Measurements from ENCODE around the gene CADM1. TPM values are rescaled to one million over a fixed set of nuclear protein-coding genes. Genes with fewer than 3 reads are reported as not detected.

The CADM1 gene
- total RNA-seq, 4 donors from 2014 or later = 10.6 to 15.7 (median 13.8) TPM

- Histone ChIP-seq H3K27ac (replicated peaks in 1 of 4) (no peak overlapping the region), H3K4me3 (no peak overlapping the region), H3K4me1 (peaks cover 0 to 4% (median 1%) of the 10 kb centered on the region in 4 donors), H3K9me3 (no peaks in the 10 kb centered on the region), H3K36me3 (no peaks in the 10 kb centered on the region), H3K27me3 (no peaks in the 10 kb centered on the region)
- WGBS = 51% methylated on average over 5 of the region's 5 CpGs
- TF ChIP-seq POLR2A (IDR thresholded peaks at IDR 0.05; ENCODE audit: low read depth) (no peak), POLR2AphosphoS5 (IDR thresholded peaks at IDR 0.05) (no peak), EP300 (IDR thresholded peaks at IDR 0.05) (no peak)
- TF ChIP-seq, protein P1, sequence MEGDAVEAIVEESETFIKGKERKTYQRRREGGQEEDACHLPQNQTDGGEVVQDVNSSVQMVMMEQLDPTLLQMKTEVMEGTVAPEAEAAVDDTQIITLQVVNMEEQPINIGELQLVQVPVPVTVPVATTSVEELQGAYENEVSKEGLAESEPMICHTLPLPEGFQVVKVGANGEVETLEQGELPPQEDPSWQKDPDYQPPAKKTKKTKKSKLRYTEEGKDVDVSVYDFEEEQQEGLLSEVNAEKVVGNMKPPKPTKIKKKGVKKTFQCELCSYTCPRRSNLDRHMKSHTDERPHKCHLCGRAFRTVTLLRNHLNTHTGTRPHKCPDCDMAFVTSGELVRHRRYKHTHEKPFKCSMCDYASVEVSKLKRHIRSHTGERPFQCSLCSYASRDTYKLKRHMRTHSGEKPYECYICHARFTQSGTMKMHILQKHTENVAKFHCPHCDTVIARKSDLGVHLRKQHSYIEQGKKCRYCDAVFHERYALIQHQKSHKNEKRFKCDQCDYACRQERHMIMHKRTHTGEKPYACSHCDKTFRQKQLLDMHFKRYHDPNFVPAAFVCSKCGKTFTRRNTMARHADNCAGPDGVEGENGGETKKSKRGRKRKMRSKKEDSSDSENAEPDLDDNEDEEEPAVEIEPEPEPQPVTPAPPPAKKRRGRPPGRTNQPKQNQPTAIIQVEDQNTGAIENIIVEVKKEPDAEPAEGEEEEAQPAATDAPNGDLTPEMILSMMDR (IDR thresholded peaks at IDR 0.05) = no peak
- intact Hi-C loops (cut with DNase I) = no loop called here
- no peak for DNase-seq (ENCODE audit: extremely low spot score)
Measured at GRCh38 chr11:115263799-115264656, 240.2 kb downstream of the CADM1 start.

- TF ChIP-seq, protein P1 (IDR thresholded peaks at IDR 0.05) = no peak
- TF ChIP-seq POLR2AphosphoS5 (IDR thresholded peaks at IDR 0.05) = no peak
- TF ChIP-seq POLR2A (IDR thresholded peaks at IDR 0.05; ENCODE audit: low read depth) = no peak
- no peak for TF ChIP-seq EP300 (IDR thresholded peaks at IDR 0.05)
- Histone ChIP-seq H3K9me3 (no peaks in the 10 kb centered on the region), H3K36me3 (no peaks in the 10 kb centered on the region), H3K27me3 (no peaks in the 10 kb centered on the region), H3K4me1 (peaks cover 0 to 4% (median 3%) of the 10 kb centered on the region in 4 donors), H3K27ac (replicated peaks in 1 of 4) (no peak overlapping the region), H3K4me3 (no peak overlapping the region)
- intact Hi-C loops (cut with DNase I) = no loop called here
- no peak for DNase-seq (ENCODE audit: extremely low spot score)
- 87% methylated on average over 5 of the region's 5 CpGs for WGBS
Measured at GRCh38 chr11:115258216-115258615, 246.0 kb downstream of the CADM1 start.

- no peaks in the 10 kb centered on the region for H3K27me3 ChIP-seq
- H3K4me3 ChIP-seq = no peak overlapping the region
- H3K4me1 ChIP-seq = peaks cover 0 to 4% (median 3%) of the 10 kb centered on the region in 4 donors
- intact Hi-C loops (cut with DNase I) = no loop called here
- TF ChIP-seq, protein P1 (IDR thresholded peaks at IDR 0.05) = no peak
- H3K36me3 ChIP-seq = no peaks in the 10 kb centered on the region
- DNase-seq (ENCODE audit: extremely low spot score) = no peak
- H3K9me3 ChIP-seq = no peaks in the 10 kb centered on the region
- H3K27ac ChIP-seq (replicated peaks in 1 of 4) = no peak overlapping the region
- WGBS = 70% methylated on average over 4 of the region's 4 CpGs
Measured at GRCh38 chr11:115257678-115258077, 246.5 kb downstream of the CADM1 start.

DNA sequence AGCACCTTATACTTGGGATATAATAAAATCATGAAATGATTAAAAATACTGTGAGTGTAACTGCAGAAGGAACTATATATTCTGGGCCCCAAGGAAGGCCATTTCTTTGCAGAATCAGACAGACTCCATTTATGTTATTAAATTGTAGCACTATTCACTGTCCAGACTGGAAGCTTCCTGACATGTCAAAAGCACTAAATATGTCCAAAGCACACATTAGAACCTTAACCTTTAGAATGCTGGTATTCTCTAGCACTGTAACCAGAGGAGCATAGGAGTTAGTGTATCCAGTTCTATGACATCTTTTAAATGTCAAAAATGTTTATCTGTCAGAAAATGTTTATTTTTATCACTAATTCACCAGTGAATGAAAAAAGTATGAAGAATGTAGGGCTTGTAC lies 246.9 kb downstream of the CADM1 start:
- DNase-seq (ENCODE audit: extremely low spot score) = no peak
- no peak overlapping the region for H3K4me3 ChIP-seq
- no peaks in the 10 kb centered on the region for H3K36me3 ChIP-seq
- no peaks in the 10 kb centered on the region for H3K9me3 ChIP-seq
- intact Hi-C loops (cut with DNase I) = no loop called here
- H3K27me3 ChIP-seq = no peaks in the 10 kb centered on the region
- TF ChIP-seq, protein P1 (IDR thresholded peaks at IDR 0.05) = no peak
- TF ChIP-seq EP300 (IDR thresholded peaks at IDR 0.05) (no peak), POLR2A (IDR thresholded peaks at IDR 0.05; ENCODE audit: low read depth) (no peak), POLR2AphosphoS5 (IDR thresholded peaks at IDR 0.05) (no peak)
- H3K27ac ChIP-seq (replicated peaks in 1 of 4) = no peak overlapping the region
- H3K4me1 ChIP-seq = peaks cover 0 to 4% (median 3%) of the 10 kb centered on the region in 4 donors

All from esophagus muscularis mucosa (tissue), 4 donors.